Measurements from ENCODE around the gene IMPACT.

- TF ChIP-seq CTCF (conservative IDR thresholded peaks at IDR 0.05) (no peak), EZH2 (IDR thresholded peaks at IDR 0.05; ENCODE audit: low read depth) (no peak)
Observed at GRCh38 chr18:24491927-24492834, 65.7 kb downstream of the IMPACT start.
